Measurements from ENCODE around the gene OSBPL9.
"Not testable (repeated sequence)": the region's sequence is repeated elsewhere in the genome, so short reads cannot be mapped to it uniquely, and the experiment has no call there.

Gene OSBPL9

GRCh38 chr1:51717842-51718241 lies 101.0 kb downstream of the OSBPL9 start:
- DNase-seq: no peak

- no peak for DNase-seq
These were observed 102.3 kb downstream of the OSBPL9 start for GRCh38 chr1:51719146-51719545.

GRCh38 chr1:51724797-51725196 lies 107.9 kb downstream of the OSBPL9 start:
- no peak for DNase-seq

GRCh38 chr1:51726051-51726450 lies 109.2 kb downstream of the OSBPL9 start:
- DNase-seq: no peak

- no peak for DNase-seq
These were observed 109.8 kb downstream of the OSBPL9 start for GRCh38 chr1:51726544-51727225.

- no peak for DNase-seq
These were observed 110.5 kb downstream of the OSBPL9 start for GRCh38 chr1:51727366-51727765.

- DNase-seq: no peak
These were observed 111.8 kb downstream of the OSBPL9 start for GRCh38 chr1:51728611-51729155.

- peak; percentile 93 to 96 for DNase-seq
These were observed 112.4 kb downstream of the OSBPL9 start for GRCh38 chr1:51729156-51729823.

GRCh38 chr1:51729824-51730301 lies 113.0 kb downstream of the OSBPL9 start:
- no peak for DNase-seq

- no peak for DNase-seq
These were observed 115.1 kb downstream of the OSBPL9 start for GRCh38 chr1:51731998-51732397.

- DNase-seq: no peak
These were observed 116.0 kb downstream of the OSBPL9 start for GRCh38 chr1:51732701-51733425.

GRCh38 chr1:51733426-51733774 lies 116.5 kb downstream of the OSBPL9 start:
- DNase-seq: not testable (repeated sequence)

GRCh38 chr1:51733793-51734522 lies 117.1 kb downstream of the OSBPL9 start:
- no peak for DNase-seq

- no peak for DNase-seq
These were observed 118.2 kb downstream of the OSBPL9 start for GRCh38 chr1:51734896-51735745.

GRCh38 chr1:51735746-51736254 lies 118.9 kb downstream of the OSBPL9 start:
- no peak for DNase-seq

GRCh38 chr1:51736702-51737101 lies 119.8 kb downstream of the OSBPL9 start:
- no peak for DNase-seq

GRCh38 chr1:51738681-51739080 lies 121.8 kb downstream of the OSBPL9 start:
- DNase-seq: no peak

GRCh38 chr1:51740652-51741051 lies 123.8 kb downstream of the OSBPL9 start:
- DNase-seq: no peak

GRCh38 chr1:51741121-51741681 lies 124.3 kb downstream of the OSBPL9 start:
- DNase-seq: no peak

GRCh38 chr1:51744506-51745303 lies 127.8 kb downstream of the OSBPL9 start:
- DNase-seq: no peak

- no peak for DNase-seq
These were observed 128.3 kb downstream of the OSBPL9 start for GRCh38 chr1:51745304-51745570.

Data from activated T-cell treated with anti-CD3 and anti-CD28 coated beads, Interleukin-2, amount 50 U/mL, for 48 hours (primary cell).